Measurements from ENCODE around the gene PLEKHA8.

DNA sequence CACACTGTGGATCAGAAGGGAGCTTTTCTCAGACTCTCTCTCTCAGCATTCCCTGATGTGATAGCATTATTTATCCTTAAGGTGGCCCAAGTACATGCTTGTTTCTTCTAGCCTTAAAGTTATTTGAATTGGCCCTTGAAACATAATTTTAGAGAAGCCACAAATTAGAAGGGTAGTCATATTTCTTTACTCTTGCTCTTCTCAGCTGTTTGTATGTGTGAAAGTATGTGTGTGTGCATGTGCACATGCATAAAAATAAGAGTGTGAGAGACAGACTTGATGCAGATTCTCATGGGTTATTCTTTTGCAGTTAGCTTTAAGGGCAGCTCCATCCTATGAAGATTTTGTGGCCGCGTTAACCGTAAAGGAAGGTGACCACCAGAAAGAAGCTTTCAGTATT lies 50.1 kb downstream of the PLEKHA8 start:
- TF ChIP-seq, protein P1, sequence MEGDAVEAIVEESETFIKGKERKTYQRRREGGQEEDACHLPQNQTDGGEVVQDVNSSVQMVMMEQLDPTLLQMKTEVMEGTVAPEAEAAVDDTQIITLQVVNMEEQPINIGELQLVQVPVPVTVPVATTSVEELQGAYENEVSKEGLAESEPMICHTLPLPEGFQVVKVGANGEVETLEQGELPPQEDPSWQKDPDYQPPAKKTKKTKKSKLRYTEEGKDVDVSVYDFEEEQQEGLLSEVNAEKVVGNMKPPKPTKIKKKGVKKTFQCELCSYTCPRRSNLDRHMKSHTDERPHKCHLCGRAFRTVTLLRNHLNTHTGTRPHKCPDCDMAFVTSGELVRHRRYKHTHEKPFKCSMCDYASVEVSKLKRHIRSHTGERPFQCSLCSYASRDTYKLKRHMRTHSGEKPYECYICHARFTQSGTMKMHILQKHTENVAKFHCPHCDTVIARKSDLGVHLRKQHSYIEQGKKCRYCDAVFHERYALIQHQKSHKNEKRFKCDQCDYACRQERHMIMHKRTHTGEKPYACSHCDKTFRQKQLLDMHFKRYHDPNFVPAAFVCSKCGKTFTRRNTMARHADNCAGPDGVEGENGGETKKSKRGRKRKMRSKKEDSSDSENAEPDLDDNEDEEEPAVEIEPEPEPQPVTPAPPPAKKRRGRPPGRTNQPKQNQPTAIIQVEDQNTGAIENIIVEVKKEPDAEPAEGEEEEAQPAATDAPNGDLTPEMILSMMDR (IDR thresholded peaks at IDR 0.05; ENCODE audit: control extremely low read depth in 1 of 3, insufficient read depth in 1 of 3, low read depth in 1 of 3, low read length in 3 of 3) = no peak
- no peak for TF ChIP-seq CREB1 (IDR thresholded peaks at IDR 0.05)
- no peak for TF ChIP-seq EZH2 (IDR thresholded peaks at IDR 0.05; ENCODE audit: low read depth, low read length, severe bottlenecking)
- TF ChIP-seq RAD21 (IDR thresholded peaks at IDR 0.05 in 1 of 2, conservative IDR thresholded peaks at IDR 0.05 in 1 of 2; ENCODE audit: low read depth in 2 of 2, low read length in 2 of 2) = no peak
- TF ChIP-seq POLR2A (IDR thresholded peaks at IDR 0.05; ENCODE audit: control extremely low read depth in 1 of 2, low read depth in 2 of 2, low read length in 2 of 2) = no peak
- no peak for TF ChIP-seq ZNF274 (IDR thresholded peaks at IDR 0.05; ENCODE audit: borderline replicate concordance, extremely low read depth, low read length)
- no peak for TF ChIP-seq RFX5 (IDR thresholded peaks at IDR 0.05; ENCODE audit: borderline replicate concordance, low read depth, low read length)
- no peak for TF ChIP-seq BACH1 (IDR thresholded peaks at IDR 0.05; ENCODE audit: low read length)
- TF ChIP-seq SP1 (IDR thresholded peaks at IDR 0.05; ENCODE audit: low read depth, low read length) = no peak
- TF ChIP-seq GTF2F1 (IDR thresholded peaks at IDR 0.05; ENCODE audit: borderline replicate concordance, low read depth, low read length) = no peak
- TF ChIP-seq POLR2AphosphoS5 (IDR thresholded peaks at IDR 0.05; ENCODE audit: low read depth, low read length) = no peak
